ENCODE measurements around the gene LDLRAD2.
"Not testable (repeated sequence)": the region's sequence is repeated elsewhere in the genome, so short reads cannot be mapped to it uniquely, and the experiment has no call there.

DNA sequence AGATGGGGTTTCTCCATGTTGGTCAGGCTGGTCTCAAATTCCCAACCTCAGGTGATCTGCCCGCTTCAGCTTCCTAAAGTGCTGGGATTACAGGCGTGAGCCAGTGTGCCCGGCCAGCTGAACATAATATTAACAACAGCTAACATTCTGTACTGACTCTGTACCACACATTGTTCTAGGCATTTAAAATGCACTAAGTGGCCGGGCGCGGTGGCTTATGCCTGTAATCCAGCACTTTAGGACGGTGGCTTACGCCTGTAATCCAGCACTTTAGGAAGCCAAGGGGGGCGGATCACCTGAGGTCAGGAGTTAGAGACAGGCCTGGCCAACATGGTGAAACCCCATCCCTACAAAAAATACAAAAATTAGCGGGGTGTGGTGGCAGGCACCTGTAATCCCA, 14.6 kb downstream of the LDLRAD2 start:
- TF ChIP-seq, protein P1, sequence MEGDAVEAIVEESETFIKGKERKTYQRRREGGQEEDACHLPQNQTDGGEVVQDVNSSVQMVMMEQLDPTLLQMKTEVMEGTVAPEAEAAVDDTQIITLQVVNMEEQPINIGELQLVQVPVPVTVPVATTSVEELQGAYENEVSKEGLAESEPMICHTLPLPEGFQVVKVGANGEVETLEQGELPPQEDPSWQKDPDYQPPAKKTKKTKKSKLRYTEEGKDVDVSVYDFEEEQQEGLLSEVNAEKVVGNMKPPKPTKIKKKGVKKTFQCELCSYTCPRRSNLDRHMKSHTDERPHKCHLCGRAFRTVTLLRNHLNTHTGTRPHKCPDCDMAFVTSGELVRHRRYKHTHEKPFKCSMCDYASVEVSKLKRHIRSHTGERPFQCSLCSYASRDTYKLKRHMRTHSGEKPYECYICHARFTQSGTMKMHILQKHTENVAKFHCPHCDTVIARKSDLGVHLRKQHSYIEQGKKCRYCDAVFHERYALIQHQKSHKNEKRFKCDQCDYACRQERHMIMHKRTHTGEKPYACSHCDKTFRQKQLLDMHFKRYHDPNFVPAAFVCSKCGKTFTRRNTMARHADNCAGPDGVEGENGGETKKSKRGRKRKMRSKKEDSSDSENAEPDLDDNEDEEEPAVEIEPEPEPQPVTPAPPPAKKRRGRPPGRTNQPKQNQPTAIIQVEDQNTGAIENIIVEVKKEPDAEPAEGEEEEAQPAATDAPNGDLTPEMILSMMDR (IDR thresholded peaks at IDR 0.05; ENCODE audit: low read length) = not testable (repeated sequence)
- not testable (repeated sequence) for TF ChIP-seq EZH2 (optimal IDR thresholded peaks at IDR 0.05; ENCODE audit: low read depth, low read length)

Data from MM.1S (cell line).